LoVo (cell line): Measurements from ENCODE around the gene ADAMTS12.

ENCODE experiments used
- DNase-seq: peaks from one replicate; pipeline ENCODE4 v3.0.0-alpha.2; 2016; ENCODE audit warnings: low spot score

Gene ADAMTS12

GRCh38 chr5:33800241-33800950 lies 91.4 kb downstream of the ADAMTS12 start:
- DNase-seq, result no peak

GRCh38 chr5:33795496-33795895 lies 96.3 kb downstream of the ADAMTS12 start:
- no peak for DNase-seq

- no peak for DNase-seq
These were observed 97.1 kb downstream of the ADAMTS12 start for GRCh38 chr5:33794550-33795181.

- DNase-seq, result no peak
These were observed 97.8 kb downstream of the ADAMTS12 start for GRCh38 chr5:33793836-33794549.

- no peak for DNase-seq
These were observed 98.5 kb downstream of the ADAMTS12 start for GRCh38 chr5:33793276-33793675.

GRCh38 chr5:33792559-33792958 lies 99.2 kb downstream of the ADAMTS12 start:
- no peak for DNase-seq

GRCh38 chr5:33789567-33789957 lies 102.2 kb downstream of the ADAMTS12 start:
- DNase-seq, result no peak

- no peak for DNase-seq
These were observed 102.7 kb downstream of the ADAMTS12 start for GRCh38 chr5:33788922-33789566.

GRCh38 chr5:33785571-33785970 lies 106.2 kb downstream of the ADAMTS12 start:
- DNase-seq, result no peak

GRCh38 chr5:33781286-33781685 lies 110.5 kb downstream of the ADAMTS12 start:
- DNase-seq, result no peak

GRCh38 chr5:33776151-33776660 lies 115.6 kb downstream of the ADAMTS12 start:
- DNase-seq, result no peak

GRCh38 chr5:33774341-33774740 lies 117.4 kb downstream of the ADAMTS12 start:
- no peak for DNase-seq

- no peak for DNase-seq
These were observed 119.4 kb downstream of the ADAMTS12 start for GRCh38 chr5:33772380-33772897.

GRCh38 chr5:33769968-33770367 lies 121.8 kb downstream of the ADAMTS12 start:
- DNase-seq, result no peak

- no peak for DNase-seq
These were observed 122.6 kb downstream of the ADAMTS12 start for GRCh38 chr5:33769196-33769595.

GRCh38 chr5:33766023-33766422 lies 125.8 kb downstream of the ADAMTS12 start:
- no peak for DNase-seq

GRCh38 chr5:33764786-33765185 lies 127.0 kb downstream of the ADAMTS12 start:
- no peak for DNase-seq

- DNase-seq, result no peak
These were observed 128.4 kb downstream of the ADAMTS12 start for GRCh38 chr5:33763435-33763834.

- DNase-seq, result no peak
These were observed 128.9 kb downstream of the ADAMTS12 start for GRCh38 chr5:33762859-33763258.

GRCh38 chr5:33761139-33761538 lies 130.7 kb downstream of the ADAMTS12 start:
- DNase-seq, result no peak

GRCh38 chr5:33758737-33759136 lies 133.1 kb downstream of the ADAMTS12 start:
- no peak for DNase-seq

- DNase-seq, result no peak
These were observed 135.3 kb downstream of the ADAMTS12 start for GRCh38 chr5:33756491-33756890.
